Smooth muscle cell of the brain vasculature (primary cell): ENCODE results near the gene METTL8.
"Not testable (repeated sequence)": the region's sequence is repeated elsewhere in the genome, so short reads cannot be mapped to it uniquely, and the experiment has no call there.

Experiments
- DNase-seq: peaks from one replicate; pipeline ENCODE4 v3.0.0-alpha.2; 2012; ENCODE audit warnings: low read depth, low spot score

METTL8 gene

GRCh38 chr2:171315781-171316180 is 118.0 kb downstream of the METTL8 start:
- no peak for DNase-seq

GRCh38 chr2:171312182-171312581 is 121.6 kb downstream of the METTL8 start:
- DNase-seq = not testable (repeated sequence)

GRCh38 chr2:171311589-171311988 is 122.2 kb downstream of the METTL8 start:
- DNase-seq = not testable (repeated sequence)

GRCh38 chr2:171310889-171311288 is 122.9 kb downstream of the METTL8 start:
- DNase-seq = no peak

- no peak for DNase-seq
Measured at GRCh38 chr2:171309455-171310286, 124.1 kb downstream of the METTL8 start.

GRCh38 chr2:171308280-171309054 is 125.3 kb downstream of the METTL8 start:
- DNase-seq = no peak

- DNase-seq = no peak
Measured at GRCh38 chr2:171307560-171307959, 126.2 kb downstream of the METTL8 start.

GRCh38 chr2:171297956-171298355 is 135.8 kb downstream of the METTL8 start:
- DNase-seq = no peak

GRCh38 chr2:171294608-171295007 is 139.2 kb downstream of the METTL8 start:
- DNase-seq = no peak

GRCh38 chr2:171293661-171294060 is 140.1 kb downstream of the METTL8 start:
- DNase-seq = no peak

GRCh38 chr2:171289991-171290390 is 143.8 kb downstream of the METTL8 start:
- DNase-seq = no peak

GRCh38 chr2:171289316-171289715 is 144.5 kb downstream of the METTL8 start:
- no peak for DNase-seq

GRCh38 chr2:171287611-171288010 is 146.2 kb downstream of the METTL8 start:
- no peak for DNase-seq

- no peak for DNase-seq
Measured at GRCh38 chr2:171287036-171287571, 146.7 kb downstream of the METTL8 start.

- no peak for DNase-seq
Measured at GRCh38 chr2:171281110-171281509, 152.7 kb downstream of the METTL8 start.

- no peak for DNase-seq
Measured at GRCh38 chr2:171279983-171280790, 153.6 kb downstream of the METTL8 start.

- DNase-seq = no peak
Measured at GRCh38 chr2:171274757-171275156, 159.0 kb downstream of the METTL8 start.

GRCh38 chr2:171271971-171272436 is 161.8 kb downstream of the METTL8 start:
- peak; percentile 57 for DNase-seq

GRCh38 chr2:171271386-171271785 is 162.4 kb downstream of the METTL8 start:
- no peak for DNase-seq

- no peak for DNase-seq
Measured at GRCh38 chr2:171267855-171268629, 165.7 kb downstream of the METTL8 start.
